Psoas muscle (tissue), 8 donors: Measurements from ENCODE around the gene RBFOX1. TPM values are rescaled to one million over a fixed set of nuclear protein-coding genes. Genes with fewer than 3 reads are reported as not detected.

Experiments used
- ATAC-seq, 4 donors: fragments of 200-7000 bp; cut with Tn5 transposase; one replicate each; pipeline ENCODE4 v1.9.1; 2020; ENCODE audit warnings: moderate library complexity in 3 of 4, mild to moderate bottlenecking in 2 of 4
- DNase-seq, 2 donors: peaks; one replicate each; pipeline ENCODE4 v3.0.0-alpha.2; 2020
- H3K27ac ChIP-seq: fragments of 200-600 bp; one replicate; pipeline ENCODE4 v1.8.0; 2022
- H3K27me3 ChIP-seq, 3 donors: fragments of 200-600 bp in 1 of 3; one replicate each; pipeline versions ENCODE4 v1.6.1 to v1.8.0; 2013 to 2022; ENCODE audit warnings: low read length in 2 of 3, mild to moderate bottlenecking in 2 of 3, moderate library complexity in 1 of 3; ENCODE audit not compliant: insufficient read depth in 3 of 3
- H3K36me3 ChIP-seq, 2 donors: fragments of 200-600 bp in 1 of 2; one replicate each; pipeline versions ENCODE4 v1.6.1 to v1.8.0; 2013 to 2022; ENCODE audit warnings: low read depth in 1 of 2, mild to moderate bottlenecking in 1 of 2, moderate library complexity in 1 of 2; ENCODE audit not compliant: insufficient read depth in 1 of 2
- H3K4me1 ChIP-seq: fragments of 200-600 bp; one replicate; pipeline ENCODE4 v1.8.0; 2022
- H3K4me3 ChIP-seq: fragments of 200-600 bp; one replicate; pipeline ENCODE4 v1.8.0; 2022; ENCODE audit warnings: mild to moderate bottlenecking
- H3K9me3 ChIP-seq: fragments of 200-600 bp; one replicate; pipeline ENCODE4 v1.8.0; 2022
- CTCF ChIP-seq: fragments of 200-600 bp; IDR thresholded peaks from one replicate; pipeline ENCODE4 v1.8.0; 2022; ENCODE audit warnings: antibody characterized with exemption
- WGBS, 3 donors: extraction: QIAGEN DNeasy Blood & Tissue Kit; methylation state at CpG; one replicate each; pipeline versions ENCODE4 v1.1.6 to v1.1.7; 2013; 5-methylcytosine and 5-hydroxymethylcytosine counted together
- intact Hi-C, 2 donors: fragments of 100-400 bp; cut with DNase I; formaldehyde crosslinking; loops; one replicate each; pipeline versions ENCODE4 v1.11.0 to v1.14.2; 2022
- polyA plus RNA-seq, 3 donors: library from polyadenylated mRNA; stranded (reverse); fragments of 200-250 nt; gene quantifications; one replicate each; pipeline ENCODE4 v1.2.3, GENCODE V29; 2013
- total RNA-seq, 4 donors: library from RNA; stranded (reverse); fragmentation: NEBNext Ultra II Directional in 2 of 4; extraction: Animal tissue kit (Norgen Biotek cat#: 25700) in 2 of 4; gene quantifications; one replicate each; pipeline versions ENCODE4 v1.2.1 to v1.2.4, GENCODE V29; 2021 to 2023
- donor health status: healthy with polysubstance abuse.
- donor health status: DM: no; HTN: no; CAD: no; lungs with moderate emphysema.
- donor health status: Bipolar disorder and iron deficiency.
- donor health status: healthy.
- donor health status: DM: yes; HTN: yes; CAD: no.
- donor health status: DM: no; HTN: no; CAD: no.
- donor health status: DM: no; HTN: no; CAD: no.
- donor health status: DM: yes; HTN: yes; CAD: no.

Gene RBFOX1
- total and polyA plus RNA-seq, 7 donors: 2.8 to 141 (median 113) TPM

GRCh38 chr16:7290682-7291081 is 42.0 kb upstream of the RBFOX1 start:
- intact Hi-C loops: no loop called here
- no peak for DNase-seq
- ATAC-seq: no peak
- H3K4me3 ChIP-seq: no peak overlapping the region
- no peaks in the 10 kb centered on the region for H3K9me3 ChIP-seq
- no peaks in the 10 kb centered on the region for H3K4me1 ChIP-seq
- H3K27ac ChIP-seq: no peak overlapping the region
- H3K27me3 ChIP-seq: no peaks in the 10 kb centered on the region
- TF ChIP-seq CTCF: no peak
- H3K36me3 ChIP-seq: no peaks in the 10 kb centered on the region
- WGBS, 3 donors: 88 to 92% (median 92%) methylated on average over 6 of the region's 6 CpGs

DNA sequence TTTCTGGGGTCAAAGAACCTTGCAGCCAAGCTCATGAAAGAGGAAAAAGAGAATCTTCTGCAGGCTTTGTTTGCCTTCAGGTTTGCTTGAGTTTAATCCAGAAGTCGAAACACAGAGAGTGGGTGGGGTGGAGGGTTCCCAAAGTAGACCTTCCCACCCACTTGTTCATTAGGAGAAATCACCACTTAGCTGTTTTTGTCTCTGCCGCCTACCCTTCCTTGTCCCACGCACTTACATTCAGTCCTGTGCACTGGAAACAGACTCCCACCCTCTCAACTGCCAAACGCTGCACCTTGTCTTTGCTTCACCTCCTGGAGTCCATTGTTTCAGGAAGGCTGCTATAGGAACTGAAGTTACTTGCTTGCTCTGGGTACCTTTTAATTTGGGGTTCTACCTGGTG is 38.6 kb upstream of the RBFOX1 start:
- no peak for TF ChIP-seq CTCF
- WGBS, 3 donors: 83 to 87% (median 84%) methylated on average over 4 of the region's 4 CpGs
- Histone ChIP-seq H3K36me3 (no peaks in the 10 kb centered on the region), H3K9me3 (no peaks in the 10 kb centered on the region), H3K4me3 (no peak overlapping the region), H3K4me1 (no peaks in the 10 kb centered on the region), H3K27me3 (no peaks in the 10 kb centered on the region), H3K27ac (no peak overlapping the region)
- no peak for ATAC-seq
- no peak for DNase-seq
- intact Hi-C loops: no loop called here

DNA sequence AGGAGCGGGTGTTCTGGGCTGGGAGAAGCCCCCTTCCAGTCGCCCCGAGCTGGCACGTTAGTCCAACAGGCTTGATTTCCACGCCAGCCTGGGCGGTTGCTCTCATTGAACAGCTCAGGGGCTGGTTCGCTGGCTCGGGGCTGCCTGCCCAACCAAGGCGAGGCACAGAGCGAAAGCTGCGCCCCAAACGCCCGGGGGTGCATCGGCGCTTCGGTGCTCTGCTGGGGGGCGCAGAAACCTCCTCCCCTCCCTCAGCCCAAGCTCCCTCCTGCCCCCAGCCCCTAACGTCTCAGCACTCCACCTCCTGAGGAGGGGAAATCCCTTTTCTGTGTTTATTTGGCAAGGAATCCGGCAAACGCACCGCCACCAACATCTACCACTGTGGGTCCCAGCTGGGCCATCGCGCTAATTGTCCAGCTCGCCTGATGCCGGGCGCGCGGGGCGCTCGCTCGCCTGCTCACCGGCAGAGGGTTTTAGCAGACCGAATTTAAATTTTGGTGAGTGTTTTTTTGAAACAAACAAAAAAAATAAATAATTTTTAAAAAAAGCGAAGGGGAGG is 29.5 kb upstream of the RBFOX1 start:
- Histone ChIP-seq H3K4me3 (peak overlapping the region; percentile 65), H3K27me3 (peaks cover 0 to 10% (median 0%) of the 10 kb centered on the region in 3 donors), H3K4me1 (no peaks in the 10 kb centered on the region), H3K9me3 (no peaks in the 10 kb centered on the region), H3K36me3 (no peaks in the 10 kb centered on the region), H3K27ac (no peak overlapping the region)
- 2 to 3% (median 2%) methylated on average over 34 of the region's 34 CpGs for WGBS, 3 donors
- ATAC-seq (peak; percentile 59 to 89 (median 69)), DNase-seq (peak in 1 of 2 donors; percentile 55)
- intact Hi-C loops: no loop called here
- TF ChIP-seq CTCF: peak; percentile 15

GRCh38 chr16:7303660-7304200 is 28.9 kb upstream of the RBFOX1 start:
- intact Hi-C loops: no loop called here
- no peaks in the 10 kb centered on the region for H3K4me1 ChIP-seq
- no peaks in the 10 kb centered on the region for H3K9me3 ChIP-seq
- H3K36me3 ChIP-seq: no peaks in the 10 kb centered on the region
- no peak for TF ChIP-seq CTCF
- ATAC-seq (peak; percentile 39 to 68 (median 42)), DNase-seq (no peak)
- no peak overlapping the region for H3K27ac ChIP-seq
- peak overlapping the region; percentile 65 for H3K4me3 ChIP-seq
- 0 to 1% (median 0%) methylated on average over 20 of the region's 20 CpGs for WGBS, 3 donors
- H3K27me3 ChIP-seq: peaks cover 0 to 10% (median 0%) of the 10 kb centered on the region in 3 donors

GRCh38 chr16:7304279-7304678 is 28.4 kb upstream of the RBFOX1 start:
- DNase-seq: no peak
- H3K36me3 ChIP-seq: no peaks in the 10 kb centered on the region
- H3K4me3 ChIP-seq: peak overlapping the region; percentile 65
- no peak for TF ChIP-seq CTCF
- intact Hi-C loops: no loop called here
- no peaks in the 10 kb centered on the region for H3K4me1 ChIP-seq
- H3K27ac ChIP-seq: no peak overlapping the region
- 1 to 2% (median 1%) methylated on average over 27 of the region's 27 CpGs for WGBS, 3 donors
- ATAC-seq: peak in 3 of 4 donors; percentile 22 to 43 (median 29)
- H3K9me3 ChIP-seq: no peaks in the 10 kb centered on the region
- H3K27me3 ChIP-seq: peaks cover 0 to 10% (median 0%) of the 10 kb centered on the region in 3 donors
